Measurements from ENCODE around the gene MAGEA1.

DNA sequence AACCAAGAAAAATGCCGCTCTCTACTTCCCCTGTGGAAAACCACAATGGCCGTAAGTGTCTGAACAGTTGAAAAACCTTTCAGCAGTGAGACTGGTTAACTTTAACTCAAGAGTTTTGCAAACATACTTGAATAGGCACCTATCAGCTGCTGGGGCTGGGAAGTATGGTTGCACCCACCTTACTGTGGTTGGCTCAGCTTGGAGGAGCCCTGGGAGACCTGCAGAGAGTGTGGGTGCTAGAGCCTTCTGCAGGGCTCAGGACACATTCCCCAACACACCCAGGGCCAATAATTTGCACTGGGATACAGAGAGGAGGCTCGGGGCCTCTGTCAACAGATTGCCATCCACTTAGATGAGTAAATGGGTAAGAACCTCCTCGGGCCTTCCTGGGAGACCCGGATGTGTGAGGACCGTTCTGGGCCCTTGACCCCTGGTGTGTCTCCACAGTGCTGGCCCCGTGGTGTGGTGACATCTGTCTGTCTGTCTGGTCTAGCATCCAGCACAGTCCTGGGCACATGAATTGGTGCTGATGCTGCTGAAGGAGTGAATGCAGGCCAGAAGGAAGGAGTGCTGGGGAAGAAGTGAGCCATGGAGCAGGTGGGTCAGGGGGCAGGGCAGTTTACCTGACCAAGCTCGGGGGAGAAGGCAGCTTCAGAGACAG, 46.5 kb downstream of the MAGEA1 start:
- TF ChIP-seq SP1 (IDR thresholded peaks at IDR 0.05) (no peak), NFRKB (IDR thresholded peaks at IDR 0.05) (no peak), TARDBP (IDR thresholded peaks at IDR 0.05) (no peak)

Measured in HEK293T (cell line).